Limb (tissue), 2 donors: Measurements from ENCODE around the gene SLC25A10.
"Not testable (repeated sequence)": the region's sequence is repeated elsewhere in the genome, so short reads cannot be mapped to it uniquely, and the experiment has no call there.

Experiments
- DNase-seq, 2 donors: peaks; one replicate each; pipeline ENCODE4 v3.0.0-alpha.2; 2016; ENCODE audit errors: extremely low spot score in 2 of 2

Gene SLC25A10

GRCh38 chr17:81711814-81712467, at the start of gene SLC25A10:
Gene SLC25A10 (plus strand): TSS chr17:81712284. CDS start chr17:81712427, 143 bp downstream.
- peak; percentile 73 to 85 for DNase-seq

DNA sequence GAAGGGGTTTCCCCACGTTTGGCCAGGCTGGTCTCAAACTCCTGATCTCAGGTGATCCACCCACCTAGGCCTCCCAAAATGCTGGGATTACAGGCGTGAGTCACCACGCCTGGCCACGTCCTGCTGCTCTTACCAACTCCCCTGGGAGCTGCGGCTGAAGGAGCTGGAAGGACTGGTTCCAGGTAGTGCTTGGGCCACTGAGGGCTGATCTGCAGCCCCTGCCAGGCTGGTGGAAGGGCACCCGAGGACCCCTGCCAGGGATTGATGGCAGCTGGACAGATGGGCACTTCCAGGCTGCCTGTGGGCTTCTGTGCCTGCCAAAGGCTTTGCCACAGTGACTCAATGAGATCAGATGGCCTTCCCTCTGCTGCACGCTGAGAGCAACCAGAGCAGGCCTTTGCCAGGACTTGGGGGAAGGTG, 48.0 kb upstream of the SLC25A10 start:
- DNase-seq, result no peak

DNA sequence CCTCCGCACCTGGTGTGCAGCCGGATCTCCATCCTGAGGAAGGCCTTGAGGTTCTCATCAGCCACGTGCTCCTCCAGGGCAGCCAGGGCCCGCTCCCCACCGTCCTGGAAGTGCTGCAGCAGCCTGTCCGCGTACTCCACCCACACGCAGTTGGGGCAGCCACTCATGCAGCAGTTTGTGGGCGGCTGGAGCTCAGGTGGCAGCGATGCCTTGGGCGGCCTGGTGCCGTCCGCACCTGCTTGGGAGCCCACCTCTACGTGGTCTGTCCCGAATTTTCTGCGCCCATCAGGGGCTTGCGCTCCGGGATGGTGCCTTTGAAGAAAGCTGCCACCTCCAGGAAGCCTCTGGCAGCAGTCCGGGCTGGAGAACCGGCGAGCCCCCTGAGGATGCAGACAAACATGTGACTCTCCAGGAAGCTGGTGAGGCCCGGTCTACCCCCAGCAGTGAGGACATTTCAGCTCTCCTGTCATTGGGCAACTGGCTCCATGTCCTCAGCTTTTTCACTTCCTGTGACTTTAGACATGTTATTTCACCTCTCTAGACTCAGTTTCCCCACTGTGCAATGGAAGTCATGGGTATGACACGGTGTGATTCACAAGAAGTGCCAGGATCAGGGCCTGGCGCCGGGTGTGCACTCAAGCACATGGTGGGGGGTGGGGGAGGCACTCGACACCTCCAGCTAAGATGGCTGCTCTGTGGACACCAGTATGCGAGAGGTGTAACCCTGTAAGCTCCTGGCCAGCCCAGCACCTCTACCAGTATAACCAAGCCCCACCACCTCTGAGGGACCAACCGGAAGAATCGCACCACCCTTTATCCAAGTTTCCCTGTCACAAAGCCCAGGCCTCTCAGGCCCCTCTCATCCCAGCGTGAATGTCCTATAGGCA, 46.6 kb upstream of the SLC25A10 start:
- no peak for DNase-seq

- no peak for DNase-seq
These were observed 46.1 kb upstream of the SLC25A10 start for GRCh38 chr17:81666092-81666341.

GRCh38 chr17:81666342-81667191, 45.5 kb upstream of the SLC25A10 start, which contains the start of the genes CCDC137 and OXLD1:
Gene CCDC137 (plus strand): TSS chr17:81666737. CDS start chr17:81666767, 30 bp downstream.
Gene OXLD1 (minus strand): TSS chr17:81666605. CDS start chr17:81666577, 28 bp downstream.
- peak; percentile 95 to 97 for DNase-seq

DNA sequence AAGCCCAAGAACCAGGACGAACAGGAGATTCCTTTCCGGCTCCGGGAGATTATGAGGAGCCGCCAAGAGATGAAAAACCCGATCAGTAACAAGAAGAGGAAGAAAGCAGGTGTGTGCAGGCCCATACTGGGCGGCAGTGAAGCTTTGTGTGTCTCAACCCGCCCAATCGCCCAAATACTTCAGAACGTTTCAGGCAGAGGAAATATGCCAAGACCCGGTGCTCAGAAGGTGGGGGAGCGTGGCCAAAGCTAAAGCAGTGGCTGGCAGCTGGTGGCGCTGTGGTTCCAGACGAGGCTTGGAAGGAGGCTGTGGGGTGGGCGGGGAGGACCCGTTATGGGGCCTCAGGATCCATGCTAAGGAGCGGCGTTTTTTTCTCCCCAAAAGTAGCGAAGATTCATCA, 44.3 kb upstream of the SLC25A10 start:
- DNase-seq, result no peak

- no peak for DNase-seq
These were observed 39.6 kb upstream of the SLC25A10 start for GRCh38 chr17:81672504-81672903.

DNA sequence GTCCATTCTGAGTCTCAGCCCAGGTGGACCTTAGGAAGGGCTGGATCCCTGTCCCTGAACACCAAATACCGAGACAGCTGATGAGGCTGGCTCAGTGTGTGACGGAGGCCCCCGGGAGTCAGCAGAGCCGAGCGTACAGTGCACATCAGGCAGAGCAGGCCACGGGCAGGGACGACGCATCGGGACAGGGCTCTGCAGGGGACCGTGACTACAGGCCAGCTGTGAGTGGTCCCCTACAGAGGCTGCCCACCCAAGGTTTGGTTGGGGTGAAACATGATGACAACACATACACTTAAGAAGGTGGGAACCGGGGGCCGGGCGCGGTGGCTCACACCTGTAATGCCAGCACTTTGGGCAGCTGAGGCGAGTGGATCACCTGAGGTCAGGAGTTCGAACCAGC, 39.1 kb upstream of the SLC25A10 start:
- no peak for DNase-seq

DNA sequence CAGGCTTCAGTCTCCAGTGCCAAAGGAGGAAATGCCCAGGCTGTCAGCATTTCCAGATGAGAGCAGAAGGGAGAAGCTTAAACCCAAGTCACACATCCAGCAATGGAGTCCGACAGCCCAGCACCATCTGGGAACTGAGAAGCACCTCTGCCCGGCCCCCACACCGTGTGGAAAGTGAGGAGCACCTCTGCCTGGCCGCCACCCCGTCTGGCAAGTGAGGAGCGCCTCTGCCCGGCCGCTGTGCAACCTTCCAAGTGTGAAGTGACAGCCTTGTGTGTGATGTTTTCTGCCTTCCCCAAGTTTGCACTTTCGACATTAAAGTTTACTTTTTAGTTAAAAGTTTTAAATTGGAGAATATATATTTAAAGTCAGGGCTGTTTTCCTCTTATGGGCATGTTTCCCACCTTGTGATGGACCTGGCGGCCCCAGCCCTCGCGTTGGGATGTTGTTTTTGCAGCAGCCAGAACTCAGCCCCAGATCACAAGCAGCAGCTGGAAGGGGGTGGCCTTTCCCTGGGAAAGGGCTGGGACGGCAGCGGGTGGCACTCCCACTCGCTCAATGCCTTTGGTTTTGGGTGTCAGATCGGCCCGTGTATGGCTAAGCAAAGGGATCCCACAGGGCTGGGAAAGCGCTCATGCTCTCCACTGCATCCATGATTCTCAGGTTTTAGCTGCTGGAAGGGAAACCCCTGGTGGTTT, 38.4 kb upstream of the SLC25A10 start:
- no peak for DNase-seq

- DNase-seq, result not testable (repeated sequence)
These were observed 36.4 kb upstream of the SLC25A10 start for GRCh38 chr17:81675515-81676221.

DNA sequence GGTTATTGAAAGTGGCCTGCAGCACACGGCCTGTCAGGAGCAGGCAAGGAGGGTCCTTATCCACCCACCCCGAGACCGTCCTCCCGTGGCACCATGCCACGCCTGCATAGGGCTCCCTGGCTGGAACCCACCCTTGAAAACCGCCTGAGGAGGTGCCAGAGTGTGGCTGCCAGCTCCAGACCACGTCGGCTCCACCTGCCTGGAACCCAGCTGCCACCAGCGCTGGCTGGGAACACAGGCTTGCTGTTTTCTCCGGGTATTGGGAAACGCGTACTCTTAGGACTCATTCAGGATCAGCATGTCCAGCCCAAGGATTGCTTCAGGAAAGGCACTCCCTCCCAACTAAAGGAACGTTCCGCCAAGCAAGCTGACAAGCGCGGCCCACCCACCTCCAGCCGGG, 35.2 kb upstream of the SLC25A10 start:
- DNase-seq, result no peak

DNA sequence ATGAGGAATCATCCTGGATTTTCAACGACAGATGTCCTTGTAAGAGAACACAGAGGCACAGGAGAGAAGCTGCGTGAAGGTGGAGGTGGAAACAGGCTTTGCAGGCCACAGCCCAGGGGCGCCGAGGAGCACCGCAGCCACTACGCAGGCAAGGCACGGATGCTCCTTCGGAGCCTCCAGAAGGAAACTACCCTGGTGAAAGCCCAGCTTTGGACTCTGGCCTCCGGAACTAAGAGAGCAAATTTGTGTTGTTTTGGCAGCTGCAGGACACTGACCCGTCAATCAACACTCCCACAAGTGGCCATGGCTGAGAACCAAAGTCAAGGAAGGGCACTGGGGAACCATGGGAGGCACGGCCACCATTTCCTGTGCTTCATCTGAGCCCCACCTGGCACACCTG, 31.9 kb upstream of the SLC25A10 start:
- no peak for DNase-seq

GRCh38 chr17:81681672-81682071, 30.4 kb upstream of the SLC25A10 start:
- DNase-seq, result no peak

DNA sequence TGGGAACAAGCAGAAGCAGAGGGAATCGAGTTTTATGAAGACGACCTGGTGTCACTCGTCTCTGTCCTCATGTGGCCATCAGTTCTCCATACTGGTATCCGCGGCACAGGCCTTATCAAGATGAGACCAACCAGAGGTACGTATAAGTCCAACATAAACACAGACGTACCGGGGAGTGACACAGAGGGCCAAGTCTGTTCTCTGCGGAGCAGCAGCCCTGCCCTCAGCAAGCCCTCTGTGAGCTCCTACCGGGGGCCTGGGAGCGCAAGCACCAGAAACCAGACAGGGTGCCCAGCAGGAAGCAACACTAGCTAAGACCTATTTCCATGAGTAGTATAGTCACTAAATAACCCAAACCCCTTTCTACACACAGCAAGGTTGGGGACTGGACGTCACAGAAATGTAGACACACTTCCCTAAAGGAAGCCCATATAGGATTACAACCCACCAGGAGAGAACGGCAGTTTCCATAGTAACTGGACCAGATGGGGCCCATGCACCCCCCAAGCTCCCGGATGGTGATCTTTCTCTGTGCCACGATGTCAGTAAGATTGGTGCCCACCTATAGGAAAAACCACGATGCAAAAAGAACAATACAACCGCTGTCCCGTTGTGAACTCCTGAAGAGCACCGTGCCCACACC, 29.4 kb upstream of the SLC25A10 start:
- no peak for DNase-seq

DNA sequence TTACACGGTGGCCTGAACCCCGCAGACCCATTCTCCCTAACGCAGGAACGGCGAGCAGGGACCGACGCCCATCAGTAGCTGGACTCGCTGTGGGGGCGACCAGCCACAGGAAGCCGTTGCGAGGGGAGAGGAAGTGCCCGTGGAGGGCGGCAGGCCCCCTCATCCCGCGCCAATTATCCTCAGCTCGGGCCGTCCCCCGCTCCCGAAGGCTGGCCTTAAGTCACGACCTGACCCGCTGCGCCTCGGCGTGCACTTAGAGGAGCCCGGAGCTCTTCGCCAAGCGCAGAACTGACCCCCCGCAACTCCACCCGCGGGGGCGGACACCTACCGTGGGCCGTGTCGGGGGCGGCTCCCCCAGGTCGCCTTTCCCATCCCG, 28.9 kb upstream of the SLC25A10 start:
- DNase-seq, result no peak

DNA sequence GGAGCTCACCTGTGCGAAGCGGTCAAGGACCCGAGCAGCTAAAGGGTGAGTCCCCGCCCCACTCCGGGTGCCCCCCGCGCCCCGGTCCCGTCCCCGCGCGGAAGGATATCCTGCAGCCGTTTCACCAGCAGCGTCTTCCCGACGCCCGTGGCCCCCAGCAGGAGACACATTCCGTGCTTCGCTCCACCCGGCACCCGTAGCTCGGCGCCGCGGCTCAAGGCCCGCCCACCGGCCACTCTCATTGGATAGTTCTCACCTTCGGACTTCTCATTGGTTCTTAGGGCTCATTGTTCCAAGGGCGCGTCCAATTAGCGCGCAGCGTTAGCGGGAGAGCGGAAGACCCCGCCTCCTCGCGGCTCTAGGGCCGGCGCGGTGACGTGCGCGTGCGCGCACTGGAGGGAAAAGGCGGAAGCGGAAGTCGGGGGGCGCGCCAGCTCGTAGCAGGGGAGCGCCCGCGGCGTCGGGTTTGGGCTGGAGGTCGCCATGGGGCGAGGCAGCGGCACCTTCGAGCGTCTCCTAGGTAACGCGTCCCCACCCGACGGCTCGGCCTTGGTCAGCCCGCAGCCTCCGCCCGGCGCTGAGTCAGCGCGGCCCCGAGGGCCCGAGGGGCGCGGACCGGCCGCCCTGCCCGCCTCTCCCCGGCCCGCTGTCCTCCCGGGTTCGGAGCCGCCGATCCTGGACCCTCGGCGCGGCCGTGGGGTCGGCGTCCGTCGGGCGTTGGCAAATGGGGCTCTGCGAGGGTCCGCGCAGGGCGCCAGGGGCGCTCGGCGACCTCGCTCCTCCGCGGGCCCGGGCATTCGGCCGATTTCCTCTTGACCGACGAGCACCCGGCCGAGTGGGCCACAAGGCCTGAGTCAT, 28.3 kb upstream of the SLC25A10 start, which contains the start of the genes ARL16 and HGS:
ARL16 (minus strand) TSS at position 214 of the 858 bp plus-strand sequence; CDS start at position 170, 44 bp downstream.
HGS (plus strand) TSS at position 428 of the 858 bp plus-strand sequence; CDS start at position 484, 56 bp downstream.
- DNase-seq, result peak; percentile 99

GRCh38 chr17:81684442-81684911, 27.6 kb upstream of the SLC25A10 start:
- DNase-seq, result no peak

GRCh38 chr17:81685108-81685507, 27.0 kb upstream of the SLC25A10 start:
- DNase-seq, result no peak

GRCh38 chr17:81686614-81687013, 25.5 kb upstream of the SLC25A10 start:
- DNase-seq, result no peak
